HepG2 (cell line): ENCODE results near the gene SLC7A10. TPM values are rescaled to one million over a fixed set of nuclear protein-coding genes. Genes with fewer than 3 reads are reported as not detected.

Experiments
- ARHGAP35 ChIP-seq: sonication (generic); formaldehyde crosslinking; IDR thresholded peaks from 2 replicates; pipeline ENCODE4 v1.9.0; 2022; ENCODE audit warnings: mild to moderate bottlenecking, inconsistent platforms, moderate library complexity, missing genetic modification reagents, borderline replicate concordance
- ARID2 ChIP-seq: sonication (generic); formaldehyde crosslinking; IDR thresholded peaks from 2 replicates; pipeline ENCODE4 v1.8.1; 2022; ENCODE audit warnings: mild to moderate bottlenecking, missing genetic modification reagents, borderline replicate concordance
- EEA1 ChIP-seq: sonication (generic); formaldehyde crosslinking; IDR thresholded peaks from 2 replicates; pipeline ENCODE4 v1.5.1; 2020; ENCODE audit warnings: mild to moderate bottlenecking, missing genetic modification reagents, borderline replicate concordance
- EHMT2 ChIP-seq: fragments of 200-600 bp; sonication (generic); IDR thresholded peaks from 2 replicates; pipeline ENCODE4 v1.7.0; 2017; ENCODE audit warnings: antibody characterized with exemption, low read depth, low read length, borderline replicate concordance
- GPN1 ChIP-seq: sonication (generic); formaldehyde crosslinking; IDR thresholded peaks from 2 replicates; pipeline ENCODE4 v1.5.1; 2020; ENCODE audit warnings: missing genetic modification reagents, borderline replicate concordance
- MTF1 ChIP-seq: sonication (generic); formaldehyde crosslinking; IDR thresholded peaks from 2 replicates; pipeline ENCODE4 v1.5.0; 2020; ENCODE audit warnings: missing genetic modification reagents
- NFE2L1 ChIP-seq: sonication (generic); formaldehyde crosslinking; IDR thresholded peaks from 2 replicates; pipeline ENCODE4 v1.4.0; 2020; ENCODE audit warnings: missing genetic modification reagents, mild to moderate bottlenecking, borderline replicate concordance
- RFX1 ChIP-seq: fragments of 450-650 bp; IDR thresholded peaks from 2 replicates; pipeline ENCODE4 v1.6.1; 2017
- RXRA ChIP-seq: sonication (generic); formaldehyde crosslinking; IDR thresholded peaks from 2 replicates; pipeline ENCODE4 v1.5.1; 2020; ENCODE audit warnings: missing genetic modification reagents
- SNAI1 ChIP-seq: sonication (generic); formaldehyde crosslinking; IDR thresholded peaks from 2 replicates; pipeline ENCODE4 v1.5.0; 2020; ENCODE audit warnings: mild to moderate bottlenecking, missing genetic modification reagents, borderline replicate concordance
- STAG1 ChIP-seq: sonication (generic); formaldehyde crosslinking; IDR thresholded peaks from 2 replicates; pipeline ENCODE4 v1.4.0; 2020; ENCODE audit warnings: missing genetic modification reagents
- ZBTB20 ChIP-seq: sonication (generic); formaldehyde crosslinking; IDR thresholded peaks from 2 replicates; pipeline ENCODE4 v1.8.1; 2023; ENCODE audit warnings: missing genetic modification reagents, low read depth, mild to moderate bottlenecking, borderline replicate concordance
- ZNF138 ChIP-seq: sonication (generic); formaldehyde crosslinking; IDR thresholded peaks from 2 replicates; pipeline ENCODE4 v1.5.0; 2020; ENCODE audit warnings: mild to moderate bottlenecking, low read depth, missing genetic modification reagents
- ZNF558 ChIP-seq: sonication (generic); formaldehyde crosslinking; IDR thresholded peaks from 2 replicates; pipeline ENCODE4 v1.9.0; 2022; ENCODE audit warnings: mild to moderate bottlenecking, missing genetic modification reagents, borderline replicate concordance
- ZNF577 ChIP-seq: sonication (generic); formaldehyde crosslinking; IDR thresholded peaks from 2 replicates; pipeline ENCODE4 v1.4.0; 2020; ENCODE audit warnings: mild to moderate bottlenecking, low read depth, missing genetic modification reagents, borderline replicate concordance
- ZNF652 ChIP-seq: IDR thresholded peaks from 2 replicates; pipeline ENCODE4 v1.6.1; 2016; ENCODE audit warnings: low read depth, borderline replicate concordance
- polyA plus RNA-seq, 8 experiments: library from polyadenylated mRNA; depleted of rRNA in 3 of 8; stranded (reverse) in 7 of 8; unstranded in 1 of 8; fragments of >200 nt; fragmentation: Illumina TruSeq in 4 of 8; extraction: Trizol in 4 of 8; gene quantifications; 2 replicates each; pipeline versions ENCODE4 v1.2.1 to v1.2.3, GENCODE V29; 2011 to 2016; ENCODE audit warnings: low read depth in 4 of 8, missing spikeins in 1 of 8, mixed read lengths in 1 of 8; ENCODE audit not compliant: insufficient read depth in 1 of 8
- total RNA-seq, 5 experiments: library from RNA; depleted of rRNA; stranded (reverse); fragments of >200 nt; fragmentation: Illumina TruSeq; extraction: Trizol; gene quantifications; 2 replicates each; pipeline ENCODE4 v1.2.3, GENCODE V29; 2016; ENCODE audit warnings: low read depth in 1 of 5
- TF ChIP-seq, protein P1 (sequence below): sonication (generic); formaldehyde crosslinking; IDR thresholded peaks from one replicate; pipeline ENCODE4 v1.5.1; 2020; ENCODE audit warnings: mild to moderate bottlenecking, missing genetic modification reagents; ENCODE audit errors: not compliant biosample characterization
- TF ChIP-seq, protein P2 (sequence below): sonication (generic); formaldehyde crosslinking; IDR thresholded peaks from 2 replicates; pipeline ENCODE4 v1.4.0; 2020; ENCODE audit warnings: mild to moderate bottlenecking, missing genetic modification reagents
- TF ChIP-seq, protein P3 (sequence below): sonication (generic); formaldehyde crosslinking; IDR thresholded peaks from 2 replicates; pipeline ENCODE4 v1.5.1; 2020; ENCODE audit warnings: mild to moderate bottlenecking, missing genetic modification reagents, moderate library complexity
- TF ChIP-seq, protein P4 (sequence below): sonication (generic); formaldehyde crosslinking; IDR thresholded peaks from 2 replicates; pipeline ENCODE4 v1.5.0; 2020; ENCODE audit warnings: missing genetic modification reagents, mild to moderate bottlenecking, borderline replicate concordance

Gene SLC7A10
- total and polyA plus RNA-seq, 2 of the 13 experiments (the other 11 are each of a cell fraction or from before 2014, with no cell fraction given): 1.1 to 2.2 TPM

DNA sequence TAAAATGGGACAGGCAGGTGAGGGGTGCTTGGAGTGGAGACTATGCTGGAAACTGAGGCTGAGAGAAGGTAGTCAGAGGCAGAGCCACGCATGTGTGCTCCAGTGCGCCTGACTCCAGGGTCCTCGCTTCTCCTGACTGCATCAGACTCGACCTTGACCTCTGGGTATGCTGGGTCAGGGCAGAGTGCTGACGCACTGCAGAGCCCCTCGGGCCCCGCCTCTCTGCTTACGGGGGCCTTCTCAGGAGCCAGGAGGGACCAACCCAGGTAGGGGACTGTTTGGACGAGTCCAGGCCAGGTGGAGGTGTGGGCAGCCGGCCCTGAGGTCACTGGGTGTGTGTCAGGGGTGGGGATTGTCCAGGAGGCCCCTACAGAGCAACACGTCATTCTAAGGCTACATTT lies 22.9 kb upstream of the SLC7A10 start (continued):
- no peak for TF ChIP-seq ARID2 (CRISPR knock-in tag)
- no peak for TF ChIP-seq GPN1 (CRISPR knock-in tag)
- TF ChIP-seq ZNF577 (CRISPR knock-in tag): no peak
- TF ChIP-seq, protein P1, sequence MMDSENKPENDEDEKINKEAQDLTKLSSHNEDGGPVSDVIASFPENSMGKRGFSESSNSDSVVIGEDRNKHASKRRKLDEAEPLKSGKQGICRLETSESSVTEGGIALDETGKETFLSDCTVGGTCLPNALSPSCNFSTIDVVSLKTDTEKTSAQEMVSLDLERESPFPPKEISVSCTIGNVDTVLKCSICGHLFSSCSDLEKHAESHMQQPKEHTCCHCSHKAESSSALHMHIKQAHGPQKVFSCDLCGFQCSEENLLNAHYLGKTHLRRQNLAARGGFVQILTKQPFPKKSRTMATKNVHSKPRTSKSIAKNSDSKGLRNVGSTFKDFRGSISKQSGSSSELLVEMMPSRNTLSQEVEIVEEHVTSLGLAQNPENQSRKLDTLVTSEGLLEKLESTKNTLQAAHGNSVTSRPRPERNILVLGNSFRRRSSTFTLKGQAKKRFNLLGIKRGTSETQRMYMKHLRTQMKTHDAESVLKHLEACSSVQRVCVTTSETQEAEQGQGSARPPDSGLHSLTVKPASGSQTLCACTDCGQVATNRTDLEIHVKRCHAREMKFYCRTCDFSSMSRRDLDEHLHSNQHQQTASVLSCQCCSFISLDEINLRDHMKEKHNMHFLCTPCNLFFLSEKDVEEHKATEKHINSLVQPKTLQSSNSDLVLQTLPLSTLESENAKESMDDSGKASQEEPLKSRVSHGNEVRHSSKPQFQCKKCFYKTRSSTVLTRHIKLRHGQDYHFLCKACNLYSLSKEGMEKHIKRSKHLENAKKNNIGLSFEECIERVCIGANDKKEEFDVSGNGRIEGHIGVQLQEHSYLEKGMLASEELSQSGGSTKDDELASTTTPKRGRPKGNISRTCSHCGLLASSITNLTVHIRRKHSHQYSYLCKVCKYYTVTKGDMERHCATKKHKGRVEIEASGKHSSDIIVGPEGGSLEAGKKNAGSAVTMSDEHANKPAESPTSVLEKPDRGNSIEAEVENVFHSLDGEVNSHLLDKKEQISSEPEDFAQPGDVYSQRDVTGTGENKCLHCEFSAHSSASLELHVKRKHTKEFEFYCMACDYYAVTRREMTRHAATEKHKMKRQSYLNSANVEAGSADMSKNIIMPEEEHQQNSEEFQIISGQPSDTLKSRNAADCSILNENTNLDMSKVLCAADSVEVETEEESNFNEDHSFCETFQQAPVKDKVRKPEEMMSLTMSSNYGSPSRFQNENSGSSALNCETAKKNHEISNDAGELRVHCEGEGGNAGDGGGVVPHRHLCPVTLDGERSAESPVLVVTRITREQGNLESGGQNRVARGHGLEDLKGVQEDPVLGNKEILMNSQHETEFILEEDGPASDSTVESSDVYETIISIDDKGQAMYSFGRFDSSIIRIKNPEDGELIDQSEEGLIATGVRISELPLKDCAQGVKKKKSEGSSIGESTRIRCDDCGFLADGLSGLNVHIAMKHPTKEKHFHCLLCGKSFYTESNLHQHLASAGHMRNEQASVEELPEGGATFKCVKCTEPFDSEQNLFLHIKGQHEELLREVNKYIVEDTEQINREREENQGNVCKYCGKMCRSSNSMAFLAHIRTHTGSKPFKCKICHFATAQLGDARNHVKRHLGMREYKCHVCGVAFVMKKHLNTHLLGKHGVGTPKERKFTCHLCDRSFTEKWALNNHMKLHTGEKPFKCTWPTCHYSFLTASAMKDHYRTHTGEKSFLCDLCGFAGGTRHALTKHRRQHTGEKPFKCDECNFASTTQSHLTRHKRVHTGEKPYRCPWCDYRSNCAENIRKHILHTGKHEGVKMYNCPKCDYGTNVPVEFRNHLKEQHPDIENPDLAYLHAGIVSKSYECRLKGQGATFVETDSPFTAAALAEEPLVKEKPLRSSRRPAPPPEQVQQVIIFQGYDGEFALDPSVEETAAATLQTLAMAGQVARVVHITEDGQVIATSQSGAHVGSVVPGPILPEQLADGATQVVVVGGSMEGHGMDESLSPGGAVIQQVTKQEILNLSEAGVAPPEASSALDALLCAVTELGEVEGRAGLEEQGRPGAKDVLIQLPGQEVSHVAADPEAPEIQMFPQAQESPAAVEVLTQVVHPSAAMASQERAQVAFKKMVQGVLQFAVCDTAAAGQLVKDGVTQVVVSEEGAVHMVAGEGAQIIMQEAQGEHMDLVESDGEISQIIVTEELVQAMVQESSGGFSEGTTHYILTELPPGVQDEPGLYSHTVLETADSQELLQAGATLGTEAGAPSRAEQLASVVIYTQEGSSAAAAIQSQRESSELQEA (CRISPR knock-in tag): no peak
- no peak for TF ChIP-seq EEA1 (CRISPR knock-in tag)
- TF ChIP-seq MTF1 (CRISPR knock-in tag): no peak
- TF ChIP-seq, protein P2, sequence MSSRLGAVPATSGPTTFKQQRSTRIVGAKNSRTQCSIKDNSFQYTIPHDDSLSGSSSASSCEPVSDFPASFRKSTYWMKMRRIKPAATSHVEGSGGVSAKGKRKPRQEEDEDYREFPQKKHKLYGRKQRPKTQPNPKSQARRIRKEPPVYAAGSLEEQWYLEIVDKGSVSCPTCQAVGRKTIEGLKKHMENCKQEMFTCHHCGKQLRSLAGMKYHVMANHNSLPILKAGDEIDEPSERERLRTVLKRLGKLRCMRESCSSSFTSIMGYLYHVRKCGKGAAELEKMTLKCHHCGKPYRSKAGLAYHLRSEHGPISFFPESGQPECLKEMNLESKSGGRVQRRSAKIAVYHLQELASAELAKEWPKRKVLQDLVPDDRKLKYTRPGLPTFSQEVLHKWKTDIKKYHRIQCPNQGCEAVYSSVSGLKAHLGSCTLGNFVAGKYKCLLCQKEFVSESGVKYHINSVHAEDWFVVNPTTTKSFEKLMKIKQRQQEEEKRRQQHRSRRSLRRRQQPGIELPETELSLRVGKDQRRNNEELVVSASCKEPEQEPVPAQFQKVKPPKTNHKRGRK: no peak
- no peak for TF ChIP-seq STAG1 (CRISPR knock-in tag)
- no peak for TF ChIP-seq ZBTB20 (CRISPR knock-in tag)
- TF ChIP-seq SNAI1 (CRISPR knock-in tag): no peak
- no peak for TF ChIP-seq ZNF558 (CRISPR knock-in tag)
- TF ChIP-seq ZNF138 (CRISPR knock-in tag): no peak
- no peak for TF ChIP-seq NFE2L1 (CRISPR knock-in tag)
- TF ChIP-seq ZNF652 (CRISPR knock-in tag): no peak
- TF ChIP-seq, protein P3, sequence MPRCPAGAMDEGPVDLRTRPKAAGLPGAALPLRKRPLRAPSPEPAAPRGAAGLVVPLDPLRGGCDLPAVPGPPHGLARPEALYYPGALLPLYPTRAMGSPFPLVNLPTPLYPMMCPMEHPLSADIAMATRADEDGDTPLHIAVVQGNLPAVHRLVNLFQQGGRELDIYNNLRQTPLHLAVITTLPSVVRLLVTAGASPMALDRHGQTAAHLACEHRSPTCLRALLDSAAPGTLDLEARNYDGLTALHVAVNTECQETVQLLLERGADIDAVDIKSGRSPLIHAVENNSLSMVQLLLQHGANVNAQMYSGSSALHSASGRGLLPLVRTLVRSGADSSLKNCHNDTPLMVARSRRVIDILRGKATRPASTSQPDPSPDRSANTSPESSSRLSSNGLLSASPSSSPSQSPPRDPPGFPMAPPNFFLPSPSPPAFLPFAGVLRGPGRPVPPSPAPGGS: no peak
- TF ChIP-seq, protein P4, sequence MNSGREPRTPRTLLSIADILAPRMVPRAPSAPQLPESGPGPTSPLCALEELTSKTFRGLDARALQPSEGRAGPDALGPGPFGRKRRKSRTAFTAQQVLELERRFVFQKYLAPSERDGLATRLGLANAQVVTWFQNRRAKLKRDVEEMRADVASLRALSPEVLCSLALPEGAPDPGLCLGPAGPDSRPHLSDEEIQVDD (CRISPR knock-in tag): no peak
- no peak for TF ChIP-seq EHMT2
- TF ChIP-seq RFX1: no peak
- TF ChIP-seq RXRA (CRISPR knock-in tag): no peak; the same call in none of the 2 replicates
- TF ChIP-seq ARHGAP35 (CRISPR knock-in tag): no peak
